Hepatocyte (in vitro differentiated cells): ENCODE results near the gene EVL.

Experiments
- EZH2 ChIP-seq: fragments of 200-600 bp; sonication (generic); IDR thresholded peaks from 2 replicates; pipeline ENCODE4 v1.6.1; 2016; ENCODE audit warnings: antibody characterized with exemption, mild to moderate bottlenecking, borderline replicate concordance
- EZH2phosphoT487 ChIP-seq: fragments of 200-600 bp; sonication (generic); IDR thresholded peaks from one replicate; pipeline ENCODE4 v1.6.1; 2018; ENCODE audit warnings: antibody characterized with exemption, mild to moderate bottlenecking, low read depth, moderate library complexity; ENCODE audit not compliant: unreplicated experiment, severe bottlenecking
- TF ChIP-seq, protein P1 (sequence below): fragments of 200-600 bp; sonication (generic); IDR thresholded peaks from 2 replicates; pipeline ENCODE4 v1.5.1; 2016; ENCODE audit warnings: antibody characterized with exemption, mild to moderate bottlenecking; ENCODE audit not compliant: poor library complexity

DNA sequence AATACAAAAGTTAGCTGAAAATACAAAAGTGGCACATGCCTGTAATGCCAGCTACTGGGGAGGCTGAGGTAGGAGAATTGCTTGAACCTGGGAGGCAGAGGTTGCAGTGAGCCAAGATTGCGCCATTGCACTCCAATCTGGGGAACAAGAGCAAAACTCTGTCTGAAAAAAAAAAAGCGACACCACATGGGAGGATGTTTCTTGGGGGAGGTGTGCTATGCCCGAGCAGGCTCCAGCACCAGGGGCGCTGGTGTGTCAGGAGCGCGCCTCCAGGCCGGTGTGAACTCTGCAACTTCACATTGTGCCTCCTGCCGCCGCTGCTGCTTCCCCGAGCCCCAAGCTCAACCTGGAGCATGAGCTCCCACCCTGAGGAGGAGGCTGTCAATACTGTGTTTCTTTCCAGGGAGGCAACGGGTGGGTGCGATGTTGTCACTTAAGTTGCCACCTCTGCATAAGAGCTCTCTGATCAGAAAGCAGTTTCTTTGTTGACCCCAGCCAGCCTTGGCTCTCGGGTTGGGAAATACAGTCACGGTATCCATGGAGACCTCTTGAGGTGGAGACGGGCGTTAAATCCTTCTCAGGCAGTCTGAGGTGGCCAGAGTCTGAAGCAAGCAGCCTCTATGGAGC lies 75.3 kb downstream of the EVL start:
- TF ChIP-seq, protein P1, sequence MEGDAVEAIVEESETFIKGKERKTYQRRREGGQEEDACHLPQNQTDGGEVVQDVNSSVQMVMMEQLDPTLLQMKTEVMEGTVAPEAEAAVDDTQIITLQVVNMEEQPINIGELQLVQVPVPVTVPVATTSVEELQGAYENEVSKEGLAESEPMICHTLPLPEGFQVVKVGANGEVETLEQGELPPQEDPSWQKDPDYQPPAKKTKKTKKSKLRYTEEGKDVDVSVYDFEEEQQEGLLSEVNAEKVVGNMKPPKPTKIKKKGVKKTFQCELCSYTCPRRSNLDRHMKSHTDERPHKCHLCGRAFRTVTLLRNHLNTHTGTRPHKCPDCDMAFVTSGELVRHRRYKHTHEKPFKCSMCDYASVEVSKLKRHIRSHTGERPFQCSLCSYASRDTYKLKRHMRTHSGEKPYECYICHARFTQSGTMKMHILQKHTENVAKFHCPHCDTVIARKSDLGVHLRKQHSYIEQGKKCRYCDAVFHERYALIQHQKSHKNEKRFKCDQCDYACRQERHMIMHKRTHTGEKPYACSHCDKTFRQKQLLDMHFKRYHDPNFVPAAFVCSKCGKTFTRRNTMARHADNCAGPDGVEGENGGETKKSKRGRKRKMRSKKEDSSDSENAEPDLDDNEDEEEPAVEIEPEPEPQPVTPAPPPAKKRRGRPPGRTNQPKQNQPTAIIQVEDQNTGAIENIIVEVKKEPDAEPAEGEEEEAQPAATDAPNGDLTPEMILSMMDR = peak; percentile 36
- TF ChIP-seq EZH2 (no peak), EZH2phosphoT487 (no peak)
